IMR-90 (cell line): ENCODE data around the gene VPS18. TPM values are rescaled to one million over a fixed set of nuclear protein-coding genes. Genes with fewer than 3 reads are reported as not detected.

Experiments used
- BHLHE40 ChIP-seq: fragments of 150-350 bp; IDR thresholded peaks from 2 replicates; pipeline ENCODE4 v1.6.1; 2016; ENCODE audit warnings: mild to moderate bottlenecking, low read depth, low read length
- CHD1 ChIP-seq: IDR thresholded peaks from 2 replicates; pipeline ENCODE4 v1.6.1; 2012; ENCODE audit warnings: low read depth, low read length, improper control_type of control experiment
- MAZ ChIP-seq: IDR thresholded peaks from 2 replicates; pipeline ENCODE4 v1.6.1; 2012; ENCODE audit warnings: low read depth, mild to moderate bottlenecking, low read length, improper control_type of control experiment, moderate library complexity, borderline replicate concordance
- MXI1 ChIP-seq: IDR thresholded peaks from 2 replicates; pipeline ENCODE4 v1.6.1; 2012; ENCODE audit warnings: low read depth, mild to moderate bottlenecking, low read length, moderate library complexity, borderline replicate concordance
- RAD21 ChIP-seq: IDR thresholded peaks from 2 replicates; pipeline ENCODE4 v1.6.1; 2012; ENCODE audit warnings: low read length, improper control_type of control experiment
- RCOR1 ChIP-seq: IDR thresholded peaks from 2 replicates; pipeline ENCODE4 v1.6.1; 2012; ENCODE audit warnings: mild to moderate bottlenecking, low read length, improper control_type of control experiment; ENCODE audit not compliant: insufficient replicate concordance
- USF2 ChIP-seq: fragments of 150-350 bp; IDR thresholded peaks from 2 replicates; pipeline ENCODE4 v1.6.1; 2017; ENCODE audit warnings: mild to moderate bottlenecking, antibody characterized with exemption, low read length, low read depth
- polyA plus RNA-seq, 3 experiments: library from polyadenylated mRNA; depleted of rRNA; stranded (reverse); fragments of >200 nt; gene quantifications; 2 replicates each; pipeline ENCODE4 v1.2.3, GENCODE V29; 2012; ENCODE audit warnings: low replicate concordance in 1 of 3
- total RNA-seq: library from RNA; depleted of rRNA; stranded (reverse); fragments of >200 nt; gene quantifications from 2 replicates; pipeline ENCODE4 v1.2.3, GENCODE V29; 2012
- TF ChIP-seq, protein P1 (sequence below): fragments of 150-350 bp; IDR thresholded peaks from 2 replicates; pipeline ENCODE4 v1.6.1; 2016; ENCODE audit warnings: low read depth, mild to moderate bottlenecking, low read length, moderate library complexity, borderline replicate concordance

The VPS18 gene
- total and polyA plus RNA-seq, 2 of the 4 experiments (the other 2 are of a cell fraction), result 19.3 to 32.3 TPM

- TF ChIP-seq MXI1 (peak; percentile 95), RAD21 (peak; percentile 88), USF2 (peak; percentile 90), CHD1 (no peak), MAZ (peak; percentile 84; the same call in 1 of the 2 replicates), RCOR1 (no peak), BHLHE40 (peak; percentile 2; the same call in 1 of the 2 replicates)
- TF ChIP-seq, protein P1, sequence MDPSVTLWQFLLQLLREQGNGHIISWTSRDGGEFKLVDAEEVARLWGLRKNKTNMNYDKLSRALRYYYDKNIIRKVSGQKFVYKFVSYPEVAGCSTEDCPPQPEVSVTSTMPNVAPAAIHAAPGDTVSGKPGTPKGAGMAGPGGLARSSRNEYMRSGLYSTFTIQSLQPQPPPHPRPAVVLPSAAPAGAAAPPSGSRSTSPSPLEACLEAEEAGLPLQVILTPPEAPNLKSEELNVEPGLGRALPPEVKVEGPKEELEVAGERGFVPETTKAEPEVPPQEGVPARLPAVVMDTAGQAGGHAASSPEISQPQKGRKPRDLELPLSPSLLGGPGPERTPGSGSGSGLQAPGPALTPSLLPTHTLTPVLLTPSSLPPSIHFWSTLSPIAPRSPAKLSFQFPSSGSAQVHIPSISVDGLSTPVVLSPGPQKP, result no peak
Observed at GRCh38 chr15:40893733-40894680, at the start of gene VPS18 (continued).
